K562 (cell line): Measurements from ENCODE around the gene LMTK2. TPM values are rescaled to one million over a fixed set of nuclear protein-coding genes. Genes with fewer than 3 reads are reported as not detected.

Source experiments
- ATAC-seq: fragments of 200-7000 bp; cut with Tn5 transposase; 3 replicates; pipeline ENCODE4 v1.9.1; 2020; ENCODE audit warnings: moderate library complexity
- BruUV-seq: library from RNA; stranded (reverse); fragments of 400-500 nt; replicated peaks from 2 replicates; lab custom pipeline; 2021; lab: Mats Ljungman, UMichigan
- CTCF ChIA-PET: fragments of 300-600 bp; formaldehyde crosslinking; extraction: SDS; loops from one replicate; lab custom pipeline; 2021; ENCODE audit warnings: low intra/inter-chr PET ratio; lab: Yijun Ruan, JAX
- POLR2A ChIA-PET: fragments of 300-600, 350-650 bp; sonication (Branson Sonifier 250); formaldehyde crosslinking; extraction: SDS; loops from one replicate; lab custom pipeline; 2021; ENCODE audit warnings: antibody characterized with exemption, inconsistent platforms; lab: Yijun Ruan, JAX
- DNase-seq, 4 experiments: peaks; one replicate each; pipeline versions ENCODE4 v3.0.0 to v3.0.0-alpha.2; 2011 to 2018; ENCODE audit warnings: low spot score in 3 of 4, mixed read lengths in 3 of 4; ENCODE audit errors: extremely low read depth in 1 of 4
- FAIRE-seq: peaks from 2 replicates; lab custom pipeline; 2011; peaks lifted over from hg19 to GRCh38; lab: Jason Lieb, UNC
- H2AFZ ChIP-seq: 2 replicates; pipeline ENCODE4 v1.6.0; 2011; ENCODE audit warnings: low read depth, low read length, control low read depth, inconsistent platforms
- H3K27ac ChIP-seq: fragments of 200-600 bp; 3 replicates; pipeline ENCODE4 v1.8.0; 2011; ENCODE audit warnings: low read depth, mild to moderate bottlenecking, control low read depth, inconsistent platforms, low read length, moderate library complexity, mixed read lengths; ENCODE audit errors: extremely low read depth
- H3K27me3 ChIP-seq, 2 experiments: fragments of 300-600 bp in 1 of 2; 2 replicates in 1 of 2; 3 replicates in 1 of 2; pipeline versions ENCODE4 v1.6.0 to v1.8.0; 2011; ENCODE audit warnings: inconsistent platforms in 2 of 2, low read length in 2 of 2, mild to moderate bottlenecking in 1 of 2, mixed read lengths in 1 of 2, moderate library complexity in 1 of 2; ENCODE audit not compliant: control insufficient read depth in 2 of 2, insufficient read depth in 2 of 2
- H3K36me3 ChIP-seq: fragments of 300-600 bp; 3 replicates; pipeline ENCODE4 v1.8.0; 2011; ENCODE audit warnings: mild to moderate bottlenecking, low read length, inconsistent platforms; ENCODE audit not compliant: control insufficient read depth, insufficient read depth
- H3K4me1 ChIP-seq, 2 experiments: fragments of 200-600 bp in 1 of 2; replicated peaks in 1 of 2; 2 replicates in 1 of 2; 3 replicates in 1 of 2; pipeline versions ENCODE4 v1.5.1 to v1.8.0; 2011; ENCODE audit warnings: inconsistent platforms in 2 of 2, low read length in 2 of 2, mild to moderate bottlenecking in 1 of 2, mixed read lengths in 1 of 2, moderate library complexity in 1 of 2; ENCODE audit not compliant: control insufficient read depth in 2 of 2, insufficient read depth in 2 of 2
- H3K4me2 ChIP-seq: 2 replicates; pipeline ENCODE4 v1.6.1; 2011; ENCODE audit warnings: low read length, control low read depth, inconsistent platforms, mixed read lengths; ENCODE audit not compliant: insufficient read depth
- H3K4me3 ChIP-seq: fragments of 200-600 bp; sonication (generic), shearing (Covaris generic); 2 replicates; pipeline ENCODE4 v1.5.1; 2016; ENCODE audit warnings: control low read depth, inconsistent platforms
- H3K79me2 ChIP-seq: fragments of 200-600 bp; 3 replicates; pipeline ENCODE4 v1.8.0; 2011; ENCODE audit warnings: low read length, inconsistent platforms; ENCODE audit not compliant: control insufficient read depth, insufficient read depth
- H3K9ac ChIP-seq, 2 experiments: 2 replicates each; pipeline versions ENCODE4 v1.6.0 to v1.6.1; 2011; ENCODE audit warnings: low read depth in 2 of 2, low read length in 2 of 2, control low read depth in 1 of 2, inconsistent platforms in 1 of 2, mild to moderate bottlenecking in 1 of 2, mixed read lengths in 1 of 2; ENCODE audit not compliant: insufficient read depth in 1 of 2
- H3K9me1 ChIP-seq: one replicate; pipeline ENCODE4 v1.6.0; 2011; ENCODE audit warnings: inconsistent platforms, mild to moderate bottlenecking, low read length, moderate library complexity; ENCODE audit not compliant: control insufficient read depth, insufficient read depth
- H3K9me3 ChIP-seq: replicated peaks from 2 replicates; pipeline ENCODE4 v1.5.1; 2011; ENCODE audit warnings: low read depth, low read length, inconsistent platforms; ENCODE audit not compliant: control insufficient read depth, insufficient read depth
- H4K20me1 ChIP-seq: replicated peaks from 2 replicates; pipeline ENCODE4 v1.6.1; 2011; ENCODE audit warnings: low read length, inconsistent platforms, mixed read lengths; ENCODE audit not compliant: control insufficient read depth, insufficient read depth
- RBFOX2 ChIP-seq: fragments of 200-400 bp; formaldehyde crosslinking; IDR thresholded peaks from 2 replicates; pipeline ENCODE4 v1.6.1; 2017; ENCODE audit warnings: low read depth, mild to moderate bottlenecking, low read length, moderate library complexity
- WGBS: fragments of 100-300 bp; shearing (Covaris generic); methylation state at CpG from one replicate; pipeline ENCODE4 v1.1.6; 2016; ENCODE audit warnings: low coverage, mixed read lengths; ENCODE audit not compliant: insufficient coverage; ENCODE audit errors: missing lambda C conversion rate; 5-methylcytosine and 5-hydroxymethylcytosine counted together
- in situ Hi-C: fragments of 300-500 bp; cut with MboI; formaldehyde crosslinking; loops from 4 replicates; pipeline ENCODE4 v1.15.0; 2018; ENCODE audit warnings: inconsistent platforms, mixed read lengths
- intact Hi-C: fragments of 100-400 bp; cut with micrococcal nuclease; formaldehyde crosslinking; loops from 2 replicates; pipeline ENCODE4 v1.14.2; 2022
- polyA plus RNA-seq, 8 experiments: library from polyadenylated mRNA; depleted of rRNA in 4 of 8; stranded (reverse) in 5 of 8; unstranded in 3 of 8; fragments of >200 nt; fragmentation: Nextera tagmentation in 2 of 8; fragmentation: Illumina TruSeq in 1 of 8; extraction: Ambion mirVana in 2 of 8; extraction: Trizol in 1 of 8; gene quantifications; 2 replicates each; pipeline versions ENCODE4 v1.2.1 to v1.2.3, GENCODE V29; 2011 to 2014; ENCODE audit warnings: inconsistent platforms in 1 of 8, missing spikeins in 1 of 8
- total RNA-seq, 7 experiments: library from RNA; depleted of rRNA in 6 of 7; stranded (reverse); fragments of >200 nt in 6 of 7; fragmentation: Illumina TruSeq in 2 of 7; extraction: Trizol in 2 of 7; gene quantifications; 2 replicates each; pipeline versions ENCODE4 v1.2.1 to v1.2.3, GENCODE V29; 2011 to 2021; ENCODE audit warnings: low replicate concordance in 1 of 7
- TF ChIP-seq, protein P1 (sequence below): sonication (generic); formaldehyde crosslinking; IDR thresholded peaks from 2 replicates; pipeline ENCODE4 v1.8.1; 2023; ENCODE audit warnings: mild to moderate bottlenecking, missing genetic modification reagents

The LMTK2 gene
- total and polyA plus RNA-seq, 9 of the 15 experiments (the other 6 are each of a cell fraction or from before 2014, with no cell fraction given), result 0.78 to 16.4 (median 6.3) TPM

DNA sequence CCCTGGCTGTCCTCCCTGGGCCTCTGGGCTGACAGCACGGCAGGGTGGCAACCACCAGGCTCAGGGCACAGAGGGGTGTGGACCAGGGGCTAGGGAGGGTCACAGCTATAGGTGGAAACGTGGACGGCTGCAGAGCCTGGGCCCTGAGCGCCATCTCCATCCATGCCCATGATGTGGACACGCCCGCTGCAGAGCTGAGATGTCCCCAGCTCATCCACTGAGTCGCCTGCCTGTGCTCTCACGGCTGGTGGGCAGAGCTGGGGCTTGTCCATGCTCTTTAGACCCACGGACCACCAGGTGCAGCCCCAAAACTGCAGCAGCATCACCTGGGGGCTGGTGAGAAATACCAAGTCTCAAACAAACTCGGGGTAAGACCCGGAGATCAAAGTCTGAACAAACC lies 129.2 kb downstream of the LMTK2 start:
- no peak for DNase-seq
- no peak for ATAC-seq
- Histone ChIP-seq H3K9ac (0 out of 4 replicates have a peak overlapping the region, but pooled peaks of 1 of the 2 experiments have one; percentile 40), H3K9me1 (no peaks in the 10 kb centered on the region), H3K4me3 (no peak overlapping the region), H3K4me1 (peaks cover 0 to 29% of the 10 kb centered on the region in 2 experiments; a peak in 1 of 5 replicates), H3K4me2 (no peak overlapping the region), H3K27ac (no peak overlapping the region), H3K27me3 (peaks cover 4 to 24% of the 10 kb centered on the region in 2 experiments; a peak in 3 of 5 replicates), H4K20me1 (peaks cover 6% of the 10 kb centered on the region; the same call in 1 of the 2 replicates), H3K36me3 (no peaks in the 10 kb centered on the region), H3K9me3 (no peaks in the 10 kb centered on the region), H2AFZ (no peak overlapping the region), H3K79me2 (no peaks in the 10 kb centered on the region)
- in situ Hi-C loops, result loop anchor here (5.0 kb wide), 1 partner anchor 46 kb away; the partner anchor contains the start of gene BRI3
- WGBS, result 34% methylated on average over 11 of the region's 11 CpGs
- TF ChIP-seq RBFOX2, result no peak
- TF ChIP-seq, protein P1, sequence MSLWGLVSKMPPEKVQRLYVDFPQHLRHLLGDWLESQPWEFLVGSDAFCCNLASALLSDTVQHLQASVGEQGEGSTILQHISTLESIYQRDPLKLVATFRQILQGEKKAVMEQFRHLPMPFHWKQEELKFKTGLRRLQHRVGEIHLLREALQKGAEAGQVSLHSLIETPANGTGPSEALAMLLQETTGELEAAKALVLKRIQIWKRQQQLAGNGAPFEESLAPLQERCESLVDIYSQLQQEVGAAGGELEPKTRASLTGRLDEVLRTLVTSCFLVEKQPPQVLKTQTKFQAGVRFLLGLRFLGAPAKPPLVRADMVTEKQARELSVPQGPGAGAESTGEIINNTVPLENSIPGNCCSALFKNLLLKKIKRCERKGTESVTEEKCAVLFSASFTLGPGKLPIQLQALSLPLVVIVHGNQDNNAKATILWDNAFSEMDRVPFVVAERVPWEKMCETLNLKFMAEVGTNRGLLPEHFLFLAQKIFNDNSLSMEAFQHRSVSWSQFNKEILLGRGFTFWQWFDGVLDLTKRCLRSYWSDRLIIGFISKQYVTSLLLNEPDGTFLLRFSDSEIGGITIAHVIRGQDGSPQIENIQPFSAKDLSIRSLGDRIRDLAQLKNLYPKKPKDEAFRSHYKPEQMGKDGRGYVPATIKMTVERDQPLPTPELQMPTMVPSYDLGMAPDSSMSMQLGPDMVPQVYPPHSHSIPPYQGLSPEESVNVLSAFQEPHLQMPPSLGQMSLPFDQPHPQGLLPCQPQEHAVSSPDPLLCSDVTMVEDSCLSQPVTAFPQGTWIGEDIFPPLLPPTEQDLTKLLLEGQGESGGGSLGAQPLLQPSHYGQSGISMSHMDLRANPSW (CRISPR knock-in tag), result no peak
- BruUV-seq, result no TSS peak
- intact Hi-C loops, result no loop called here
- no peak for FAIRE-seq
- ChIA-PET CTCF (no interaction called here), POLR2A (interaction anchor here (1.0 to 1.8 kb wide), 2 partner anchors 19 to 49 kb away, joined by 3 to 8 read pairs; no protein-coding TSS in a partner anchor)
